Endodermal cell (in vitro differentiated cells): Measurements from ENCODE around the gene BTBD16. TPM values are rescaled to one million over a fixed set of nuclear protein-coding genes. Genes with fewer than 3 reads are reported as not detected.

ENCODE experiments used
- DNase-seq: peaks from one replicate; pipeline ENCODE4 v3.0.0-alpha.2; 2017
- H3K27ac ChIP-seq: 2 replicates; pipeline ENCODE4 v1.5.1; 2013; ENCODE audit warnings: mild to moderate bottlenecking, low read depth, low read length, moderate library complexity
- H3K27me3 ChIP-seq: 2 replicates; pipeline ENCODE4 v1.6.1; 2013; ENCODE audit warnings: mild to moderate bottlenecking, low read length, moderate library complexity; ENCODE audit not compliant: insufficient read depth, control insufficient read depth, poor library complexity, severe bottlenecking
- H3K36me3 ChIP-seq: 2 replicates; pipeline ENCODE4 v1.7.0; 2013; ENCODE audit warnings: mild to moderate bottlenecking, low read length, moderate library complexity; ENCODE audit not compliant: control insufficient read depth, insufficient read depth
- H3K4me1 ChIP-seq: one replicate; pipeline ENCODE4 v1.7.0; 2013; ENCODE audit warnings: low read length; ENCODE audit not compliant: control insufficient read depth, insufficient read depth
- H3K4me3 ChIP-seq: 2 replicates; pipeline ENCODE4 v1.5.1; 2013; ENCODE audit warnings: mild to moderate bottlenecking, low read length, moderate library complexity
- H3K9ac ChIP-seq: 2 replicates; pipeline ENCODE4 v1.6.1; 2013; ENCODE audit warnings: mild to moderate bottlenecking, low read length, moderate library complexity; ENCODE audit not compliant: poor library complexity, severe bottlenecking; ENCODE audit errors: extremely low read depth
- H3K9me3 ChIP-seq: 2 replicates; pipeline ENCODE4 v1.6.1; 2013; ENCODE audit warnings: mild to moderate bottlenecking, low read length, moderate library complexity; ENCODE audit not compliant: control insufficient read depth
- H3K27ac Mint-ChIP-seq: 2 replicates; pipeline ENCODE4 v1.8.0; 2020; ENCODE audit warnings: mixed read lengths
- H3K27me3 Mint-ChIP-seq: 2 replicates; pipeline ENCODE4 v1.8.0; 2021; ENCODE audit warnings: mild to moderate bottlenecking, mixed read lengths; ENCODE audit not compliant: insufficient read depth
- H3K36me3 Mint-ChIP-seq: 2 replicates; pipeline ENCODE4 v1.8.0; 2020; ENCODE audit warnings: low read depth, mixed read lengths
- H3K4me1 Mint-ChIP-seq: 2 replicates; pipeline ENCODE4 v1.8.0; 2020; ENCODE audit warnings: mixed read lengths
- H3K4me3 Mint-ChIP-seq: 2 replicates; pipeline ENCODE4 v1.8.0; 2020; ENCODE audit warnings: mild to moderate bottlenecking, moderate library complexity, mixed read lengths
- H3K9me3 Mint-ChIP-seq: 2 replicates; pipeline ENCODE4 v1.8.0; 2020; ENCODE audit warnings: mild to moderate bottlenecking, mixed read lengths
- WGBS, 2 experiments: methylation state at CpG; one replicate each; pipeline versions ENCODE4 v1.1.5 to v1.1.7; 2013; ENCODE audit warnings: missing lambda C conversion rate in 2 of 2, mixed read lengths in 1 of 2; ENCODE audit not compliant: insufficient coverage in 1 of 2, insufficient read length in 1 of 2; 5-methylcytosine and 5-hydroxymethylcytosine counted together
- total RNA-seq, 2 donors: library from RNA; stranded (reverse); fragmentation: NEBNext Ultra II Directional in 1 of 2; extraction: Animal tissue kit (Norgen Biotek cat#: 25700) in 1 of 2; gene quantifications; 2 replicates in 1 of 2; 3 replicates in 1 of 2; pipeline ENCODE4 v1.2.1, GENCODE V29; 2021
- TF ChIP-seq, protein P1 (sequence below): fragments of 200-600 bp; sonication (generic); conservative IDR thresholded peaks from 2 replicates; pipeline ENCODE4 v1.5.0; 2021; ENCODE audit warnings: antibody characterized with exemption, mild to moderate bottlenecking

BTBD16 gene
- total RNA-seq, 2 donors from 2014 or later = not detected

DNA sequence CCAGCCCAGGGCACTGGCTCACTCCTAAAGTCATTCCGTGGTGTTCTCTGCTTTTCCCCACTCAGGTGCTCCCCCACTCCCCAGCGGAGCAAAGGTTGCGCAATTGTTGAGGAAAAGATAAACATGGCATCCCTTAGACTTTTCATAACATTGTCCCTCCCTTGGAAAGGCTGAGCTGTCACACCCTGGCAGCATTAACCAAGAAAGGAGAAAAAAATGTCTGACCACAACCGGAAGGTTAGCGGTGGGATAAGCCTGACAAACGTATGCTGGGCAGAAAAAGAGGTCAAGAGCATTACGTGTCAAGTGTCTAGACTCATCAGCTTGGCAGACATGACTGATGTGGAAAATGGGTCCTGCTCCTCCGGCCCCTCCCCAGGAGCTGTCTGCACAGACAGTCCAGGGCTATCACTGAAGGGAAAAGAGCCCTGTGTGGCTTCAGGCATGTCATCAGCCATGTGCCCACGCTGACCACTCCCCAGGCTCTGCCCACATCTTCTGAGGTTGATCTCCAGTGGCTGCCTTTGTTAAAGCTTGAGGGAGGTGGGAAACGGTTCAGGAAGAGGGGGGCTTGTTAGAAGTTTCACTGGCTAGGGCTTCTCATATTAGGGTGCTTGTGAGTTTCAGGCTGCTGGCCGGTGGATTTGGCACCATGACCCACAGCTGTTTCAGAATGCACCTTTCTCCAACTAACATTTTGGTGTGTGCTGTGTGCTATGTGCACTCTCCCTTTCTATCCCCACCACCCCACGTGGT, 30.1 kb downstream of the BTBD16 start:
- H3K36me3 Mint-ChIP-seq = no peaks in the 10 kb centered on the region
- Histone ChIP-seq H3K27me3 (no peaks in the 10 kb centered on the region), H3K9ac (no peak overlapping the region), H3K27ac (no peak overlapping the region), H3K4me1 (no peaks in the 10 kb centered on the region), H3K9me3 (no peaks in the 10 kb centered on the region), H3K4me3 (no peak overlapping the region), H3K36me3 (no peaks in the 10 kb centered on the region)
- no peak overlapping the region for H3K27ac Mint-ChIP-seq
- TF ChIP-seq, protein P1, sequence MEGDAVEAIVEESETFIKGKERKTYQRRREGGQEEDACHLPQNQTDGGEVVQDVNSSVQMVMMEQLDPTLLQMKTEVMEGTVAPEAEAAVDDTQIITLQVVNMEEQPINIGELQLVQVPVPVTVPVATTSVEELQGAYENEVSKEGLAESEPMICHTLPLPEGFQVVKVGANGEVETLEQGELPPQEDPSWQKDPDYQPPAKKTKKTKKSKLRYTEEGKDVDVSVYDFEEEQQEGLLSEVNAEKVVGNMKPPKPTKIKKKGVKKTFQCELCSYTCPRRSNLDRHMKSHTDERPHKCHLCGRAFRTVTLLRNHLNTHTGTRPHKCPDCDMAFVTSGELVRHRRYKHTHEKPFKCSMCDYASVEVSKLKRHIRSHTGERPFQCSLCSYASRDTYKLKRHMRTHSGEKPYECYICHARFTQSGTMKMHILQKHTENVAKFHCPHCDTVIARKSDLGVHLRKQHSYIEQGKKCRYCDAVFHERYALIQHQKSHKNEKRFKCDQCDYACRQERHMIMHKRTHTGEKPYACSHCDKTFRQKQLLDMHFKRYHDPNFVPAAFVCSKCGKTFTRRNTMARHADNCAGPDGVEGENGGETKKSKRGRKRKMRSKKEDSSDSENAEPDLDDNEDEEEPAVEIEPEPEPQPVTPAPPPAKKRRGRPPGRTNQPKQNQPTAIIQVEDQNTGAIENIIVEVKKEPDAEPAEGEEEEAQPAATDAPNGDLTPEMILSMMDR = no peak
- no peak overlapping the region for H3K4me3 Mint-ChIP-seq
- 81 to 87% methylated on average over 6 to 12 of the region's 12 CpGs for WGBS, 2 experiments
- no peaks in the 10 kb centered on the region for H3K4me1 Mint-ChIP-seq
- no peaks in the 10 kb centered on the region for H3K27me3 Mint-ChIP-seq
- no peak for DNase-seq
- H3K9me3 Mint-ChIP-seq = peaks cover 12% of the 10 kb centered on the region

DNA sequence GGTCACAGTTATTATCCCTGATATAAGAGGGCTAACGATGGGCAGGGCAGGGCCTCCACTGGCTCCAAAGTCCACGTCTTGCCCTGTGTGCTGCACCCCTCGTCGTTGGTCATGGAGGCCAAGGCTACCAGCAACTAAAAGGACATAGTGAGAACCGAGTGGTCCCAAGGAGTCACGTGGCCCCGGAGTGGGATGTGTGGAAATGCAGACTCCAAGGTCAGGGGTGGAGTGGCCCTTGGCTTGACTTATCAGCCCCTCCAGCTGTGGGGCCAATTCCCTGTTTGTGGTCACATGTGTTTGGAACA, 30.7 kb downstream of the BTBD16 start:
- no peaks in the 10 kb centered on the region for H3K36me3 ChIP-seq
- H3K27me3 Mint-ChIP-seq = no peaks in the 10 kb centered on the region
- H3K4me3 ChIP-seq = no peak overlapping the region
- TF ChIP-seq, protein P1 = no peak
- 96 to 97% methylated on average over 6 to 7 of the region's 7 CpGs for WGBS, 2 experiments
- no peaks in the 10 kb centered on the region for H3K27me3 ChIP-seq
- no peak overlapping the region for H3K27ac Mint-ChIP-seq
- no peaks in the 10 kb centered on the region for H3K4me1 Mint-ChIP-seq
- no peak overlapping the region for H3K4me3 Mint-ChIP-seq
- H3K4me1 ChIP-seq = no peaks in the 10 kb centered on the region
- no peak for DNase-seq
- no peaks in the 10 kb centered on the region for H3K36me3 Mint-ChIP-seq
- H3K9ac ChIP-seq = no peak overlapping the region
- no peak overlapping the region for H3K27ac ChIP-seq
- H3K9me3 Mint-ChIP-seq = peaks cover 12% of the 10 kb centered on the region
- H3K9me3 ChIP-seq = no peaks in the 10 kb centered on the region

DNA sequence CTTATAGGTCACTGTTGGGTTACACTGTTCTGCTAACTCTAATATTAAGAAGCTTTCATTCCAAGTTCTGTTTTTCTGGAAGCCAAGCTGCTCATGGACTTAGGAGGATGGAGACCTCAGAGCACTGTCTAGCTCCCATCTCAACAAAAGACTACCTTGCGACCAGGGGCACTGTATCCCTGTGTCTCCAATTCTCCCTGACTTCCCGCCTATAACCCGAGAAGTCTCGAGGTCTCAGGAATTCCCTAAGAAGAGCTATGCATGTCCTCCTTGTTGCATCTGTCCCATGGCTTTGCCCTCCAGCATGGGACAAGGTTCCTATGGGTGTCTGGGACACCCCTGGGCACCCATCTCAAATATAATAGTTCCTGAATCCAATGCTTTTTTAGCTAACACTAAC, 31.2 kb downstream of the BTBD16 start:
- Histone ChIP-seq H3K4me1 (no peaks in the 10 kb centered on the region), H3K9me3 (no peaks in the 10 kb centered on the region), H3K4me3 (no peak overlapping the region), H3K27ac (no peak overlapping the region), H3K27me3 (no peaks in the 10 kb centered on the region), H3K36me3 (no peaks in the 10 kb centered on the region), H3K9ac (no peak overlapping the region)
- H3K9me3 Mint-ChIP-seq = peaks cover 12% of the 10 kb centered on the region
- no peaks in the 10 kb centered on the region for H3K27me3 Mint-ChIP-seq
- no peak for DNase-seq
- H3K36me3 Mint-ChIP-seq = no peaks in the 10 kb centered on the region
- H3K27ac Mint-ChIP-seq = no peak overlapping the region
- whole genome bisulfite sequencing, 2 experiments = 91 to 97% methylated on average over 4 of the region's 4 CpGs
- H3K4me3 Mint-ChIP-seq = no peak overlapping the region
- TF ChIP-seq, protein P1 = no peak
- no peaks in the 10 kb centered on the region for H3K4me1 Mint-ChIP-seq
